OCI-LY1 (cell line): ENCODE results near the gene C6orf163.

Source experiments
- H2AFZ ChIP-seq: fragments of 200-600 bp; sonication (generic), shearing (Covaris generic); 2 replicates; pipeline ENCODE4 v1.6.0; 2014; ENCODE audit warnings: antibody characterized with exemption, mild to moderate bottlenecking, low read length
- H3F3A ChIP-seq: fragments of 200-600 bp; sonication (generic), shearing (Covaris generic); 2 replicates; pipeline ENCODE4 v1.6.0; 2014; ENCODE audit warnings: mild to moderate bottlenecking, antibody characterized with exemption, low read length, moderate library complexity; ENCODE audit not compliant: insufficient read depth
- H3K27ac ChIP-seq: fragments of 200-600 bp; sonication (generic); 2 replicates; pipeline ENCODE4 v1.5.1; 2014; ENCODE audit warnings: low read length, mixed run types, mild to moderate bottlenecking, low read depth; ENCODE audit not compliant: poor library complexity, severe bottlenecking
- H3K27me3 ChIP-seq: fragments of 200-600 bp; sonication (generic); 2 replicates; pipeline ENCODE4 v1.6.0; 2014; ENCODE audit warnings: antibody characterized with exemption, mild to moderate bottlenecking, low read length, moderate library complexity; ENCODE audit not compliant: insufficient read depth
- H3K36me3 ChIP-seq: fragments of 200-600 bp; sonication (generic); 2 replicates; pipeline ENCODE4 v1.6.1; 2014; ENCODE audit warnings: mild to moderate bottlenecking, antibody characterized with exemption, low read length, moderate library complexity, mixed read lengths; ENCODE audit not compliant: insufficient read depth
- H3K4me1 ChIP-seq: fragments of 200-600 bp; sonication (generic); 2 replicates; pipeline ENCODE4 v1.5.1; 2014; ENCODE audit warnings: mild to moderate bottlenecking, low read length, moderate library complexity; ENCODE audit not compliant: insufficient read depth, severe bottlenecking
- H3K4me2 ChIP-seq: fragments of 200-600 bp; sonication (generic), shearing (Covaris generic); 2 replicates; pipeline ENCODE4 v1.6.1; 2014; ENCODE audit warnings: low read length
- H3K4me3 ChIP-seq: fragments of 200-600 bp; sonication (generic); 2 replicates; pipeline ENCODE4 v1.5.1; 2014; ENCODE audit warnings: low read length, low read depth, mild to moderate bottlenecking, mixed read lengths; ENCODE audit not compliant: poor library complexity, severe bottlenecking
- H3K79me2 ChIP-seq: fragments of 200-600 bp; shearing (Covaris generic); 2 replicates; pipeline ENCODE4 v1.6.1; 2016; ENCODE audit warnings: mixed run types, low read length, mixed read lengths; ENCODE audit not compliant: insufficient read depth
- H3K9ac ChIP-seq: fragments of 200-600 bp; sonication (generic), shearing (Covaris generic); 2 replicates; pipeline ENCODE4 v1.6.1; 2014; ENCODE audit warnings: mild to moderate bottlenecking, low read length, mixed read lengths
- H3K9me2 ChIP-seq: fragments of 200-600 bp; sonication (generic), shearing (Covaris generic); 2 replicates; pipeline ENCODE4 v1.6.1; 2014; ENCODE audit warnings: low read depth, mild to moderate bottlenecking, low read length, mixed read lengths
- H3K9me3 ChIP-seq: fragments of 200-600 bp; shearing (Covaris generic); 2 replicates; pipeline ENCODE4 v1.6.1; 2014; ENCODE audit warnings: low read length, mixed read lengths
- H4K20me1 ChIP-seq: fragments of 200-600 bp; sonication (generic), shearing (Covaris generic); 2 replicates; pipeline ENCODE4 v1.6.0; 2016; ENCODE audit warnings: mild to moderate bottlenecking, low read length; ENCODE audit not compliant: insufficient read depth
- EZH2 ChIP-seq: fragments of 200-600 bp; sonication (generic), shearing (Covaris generic); IDR thresholded peaks from 2 replicates; pipeline ENCODE4 v1.8.0; 2017; ENCODE audit warnings: borderline replicate concordance, mixed run types, mild to moderate bottlenecking, antibody characterized with exemption, low read length, moderate library complexity, mixed read lengths
- TF ChIP-seq, protein P1 (sequence below): fragments of 200-600 bp; sonication (generic), shearing (Covaris generic); IDR thresholded peaks from 2 replicates; pipeline ENCODE4 v1.5.1; 2017; ENCODE audit warnings: mild to moderate bottlenecking, antibody characterized with exemption, low read length, moderate library complexity, mixed read lengths

Gene C6orf163

GRCh38 chr6:87375315-87375714 lies 30.7 kb downstream of the C6orf163 start:
- Histone ChIP-seq H3K36me3 (no peaks in the 10 kb centered on the region), H3F3A (no peaks in the 10 kb centered on the region), H3K9me3 (0 out of 2 replicates have a peak, but pooled peaks cover 2% of the 10 kb centered on the region), H3K4me3 (no peak overlapping the region), H3K79me2 (no peaks in the 10 kb centered on the region), H3K4me1 (no peaks in the 10 kb centered on the region), H3K27me3 (no peaks in the 10 kb centered on the region), H2AFZ (no peak overlapping the region), H3K27ac (no peak overlapping the region), H3K9ac (no peak overlapping the region), H3K9me2 (no peaks in the 10 kb centered on the region), H4K20me1 (no peaks in the 10 kb centered on the region), H3K4me2 (no peak overlapping the region)
- no peak for TF ChIP-seq EZH2
- TF ChIP-seq, protein P1, sequence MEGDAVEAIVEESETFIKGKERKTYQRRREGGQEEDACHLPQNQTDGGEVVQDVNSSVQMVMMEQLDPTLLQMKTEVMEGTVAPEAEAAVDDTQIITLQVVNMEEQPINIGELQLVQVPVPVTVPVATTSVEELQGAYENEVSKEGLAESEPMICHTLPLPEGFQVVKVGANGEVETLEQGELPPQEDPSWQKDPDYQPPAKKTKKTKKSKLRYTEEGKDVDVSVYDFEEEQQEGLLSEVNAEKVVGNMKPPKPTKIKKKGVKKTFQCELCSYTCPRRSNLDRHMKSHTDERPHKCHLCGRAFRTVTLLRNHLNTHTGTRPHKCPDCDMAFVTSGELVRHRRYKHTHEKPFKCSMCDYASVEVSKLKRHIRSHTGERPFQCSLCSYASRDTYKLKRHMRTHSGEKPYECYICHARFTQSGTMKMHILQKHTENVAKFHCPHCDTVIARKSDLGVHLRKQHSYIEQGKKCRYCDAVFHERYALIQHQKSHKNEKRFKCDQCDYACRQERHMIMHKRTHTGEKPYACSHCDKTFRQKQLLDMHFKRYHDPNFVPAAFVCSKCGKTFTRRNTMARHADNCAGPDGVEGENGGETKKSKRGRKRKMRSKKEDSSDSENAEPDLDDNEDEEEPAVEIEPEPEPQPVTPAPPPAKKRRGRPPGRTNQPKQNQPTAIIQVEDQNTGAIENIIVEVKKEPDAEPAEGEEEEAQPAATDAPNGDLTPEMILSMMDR, result no peak

DNA sequence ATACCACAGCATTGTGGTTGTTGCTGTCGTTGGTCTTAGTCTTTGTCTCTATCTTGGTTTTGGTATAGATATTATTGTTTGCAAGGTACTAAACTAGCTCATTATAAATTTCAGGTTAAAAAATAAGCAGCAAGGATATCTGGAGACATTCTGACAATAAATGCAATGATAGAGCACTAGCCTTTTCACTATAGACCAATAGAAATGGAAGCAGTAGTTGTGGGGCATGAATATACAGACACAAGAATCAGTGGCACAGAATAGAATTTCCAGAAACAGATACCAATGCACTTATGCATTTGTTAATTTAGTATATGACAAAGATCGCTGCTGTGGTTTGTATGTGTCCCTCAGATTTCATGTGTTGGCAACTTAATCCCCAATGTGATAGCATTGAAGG lies 32.0 kb downstream of the C6orf163 start:
- H3K4me1 ChIP-seq, result no peaks in the 10 kb centered on the region
- H3F3A ChIP-seq, result no peaks in the 10 kb centered on the region
- no peaks in the 10 kb centered on the region for H3K27me3 ChIP-seq
- 0 out of 2 replicates have a peak, but pooled peaks cover 2% of the 10 kb centered on the region for H3K9me3 ChIP-seq
- H3K79me2 ChIP-seq, result no peaks in the 10 kb centered on the region
- no peak overlapping the region for H2AFZ ChIP-seq
- no peak overlapping the region for H3K9ac ChIP-seq
- H3K27ac ChIP-seq, result no peak overlapping the region
- no peaks in the 10 kb centered on the region for H3K36me3 ChIP-seq
- H3K4me2 ChIP-seq, result no peak overlapping the region
- no peak overlapping the region for H3K4me3 ChIP-seq
- no peaks in the 10 kb centered on the region for H3K9me2 ChIP-seq
- H4K20me1 ChIP-seq, result no peaks in the 10 kb centered on the region
- TF ChIP-seq, protein P1, result no peak
- TF ChIP-seq EZH2, result no peak

DNA sequence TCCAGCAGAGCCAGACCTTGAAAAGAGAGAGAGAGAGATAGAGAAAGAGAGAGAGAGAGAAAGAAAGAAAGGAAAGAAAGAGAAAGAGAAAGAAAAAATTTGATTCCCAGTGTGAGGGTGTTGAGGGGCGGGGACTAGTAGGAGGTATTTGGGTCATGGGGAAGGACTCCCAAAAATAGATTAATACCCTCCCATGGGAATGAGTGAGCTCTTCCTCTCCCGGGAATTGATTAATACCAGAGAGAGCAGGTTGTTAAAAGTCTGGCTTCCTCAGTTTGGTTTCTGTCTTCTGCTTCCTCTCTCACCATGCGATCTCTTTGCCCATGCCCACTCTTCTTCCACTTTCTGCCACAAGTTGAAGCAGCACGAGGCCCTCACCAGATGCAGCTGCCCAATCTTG lies 34.3 kb downstream of the C6orf163 start:
- Histone ChIP-seq H3K4me2 (no peak overlapping the region), H3K9ac (no peak overlapping the region), H3K4me3 (no peak overlapping the region), H3K79me2 (no peaks in the 10 kb centered on the region), H3K9me2 (no peaks in the 10 kb centered on the region), H3F3A (no peaks in the 10 kb centered on the region), H3K27me3 (no peaks in the 10 kb centered on the region), H3K27ac (no peak overlapping the region), H3K4me1 (no peaks in the 10 kb centered on the region), H3K9me3 (no peaks in the 10 kb centered on the region), H3K36me3 (no peaks in the 10 kb centered on the region), H4K20me1 (no peaks in the 10 kb centered on the region), H2AFZ (no peak overlapping the region)
- no peak for TF ChIP-seq EZH2
- TF ChIP-seq, protein P1, result no peak
